ENCODE results near the gene CHIT1.

Gene CHIT1

DNA sequence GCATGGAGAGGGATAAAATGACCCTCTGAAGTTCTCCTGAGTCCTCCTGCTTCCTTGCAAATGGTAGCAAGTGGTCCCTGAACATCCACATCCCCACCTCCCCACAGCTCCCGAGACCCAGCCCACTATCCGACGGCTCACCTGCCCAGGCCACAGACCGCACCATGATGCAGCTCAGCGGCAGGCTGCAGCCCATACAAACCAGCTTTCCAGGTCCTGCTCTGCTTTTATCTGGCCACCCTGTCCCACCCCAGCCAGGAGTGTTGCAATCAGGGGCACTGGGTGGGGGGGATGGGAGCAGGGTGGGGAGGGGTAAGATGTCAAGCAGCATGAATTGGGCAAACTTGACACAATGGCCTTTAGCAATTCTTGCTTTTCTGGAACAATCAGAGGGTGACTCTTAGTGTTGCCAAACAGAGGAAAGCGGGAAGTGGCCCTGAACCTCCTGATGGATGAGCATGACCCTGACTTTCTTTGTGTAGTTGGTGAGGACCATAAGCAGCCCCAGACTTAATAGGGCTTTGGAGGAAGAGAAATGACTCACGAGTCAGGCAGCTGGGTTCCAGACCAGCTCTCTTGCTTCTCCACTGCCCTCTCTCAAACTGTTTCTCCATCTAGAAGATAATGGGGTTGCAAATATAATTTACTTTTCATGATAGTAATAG is at the start of gene CHIT1:
TSS of gene CHIT1 (minus strand) at position 203 of the 665 bp plus-strand sequence. CDS start at position 166, 37 bp downstream.
- in situ Hi-C loops (cut with HindIII; ENCODE audit: low sequenced_read_pairs) = no loop called here

DNA sequence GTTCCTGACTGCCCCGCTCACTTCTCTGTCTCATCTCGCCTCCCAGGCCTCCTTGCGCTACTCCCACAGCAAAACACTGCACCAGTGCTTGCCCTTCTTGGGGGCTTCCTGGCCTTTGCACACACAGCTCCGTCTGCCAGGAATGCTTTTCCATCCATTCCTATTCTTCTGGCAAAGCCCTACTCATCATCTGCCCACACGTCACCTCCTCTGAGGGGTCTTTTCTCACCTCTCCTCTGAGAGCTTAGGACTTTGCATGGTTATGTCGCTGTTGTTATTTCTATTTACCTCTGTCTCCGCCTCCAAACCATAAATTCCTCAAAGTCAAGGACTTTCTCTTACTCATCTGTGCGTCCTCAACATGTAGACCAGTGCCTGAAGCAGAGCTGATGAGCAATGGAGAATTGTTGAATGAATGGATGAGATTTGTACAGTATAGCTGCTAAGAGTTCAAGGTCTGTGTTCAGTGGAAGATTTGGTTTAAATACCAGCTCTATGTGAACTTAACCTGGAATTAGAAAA is 49.5 kb upstream of the CHIT1 start:
- in situ Hi-C loops (cut with HindIII; ENCODE audit: low sequenced_read_pairs) = no loop called here

DNA sequence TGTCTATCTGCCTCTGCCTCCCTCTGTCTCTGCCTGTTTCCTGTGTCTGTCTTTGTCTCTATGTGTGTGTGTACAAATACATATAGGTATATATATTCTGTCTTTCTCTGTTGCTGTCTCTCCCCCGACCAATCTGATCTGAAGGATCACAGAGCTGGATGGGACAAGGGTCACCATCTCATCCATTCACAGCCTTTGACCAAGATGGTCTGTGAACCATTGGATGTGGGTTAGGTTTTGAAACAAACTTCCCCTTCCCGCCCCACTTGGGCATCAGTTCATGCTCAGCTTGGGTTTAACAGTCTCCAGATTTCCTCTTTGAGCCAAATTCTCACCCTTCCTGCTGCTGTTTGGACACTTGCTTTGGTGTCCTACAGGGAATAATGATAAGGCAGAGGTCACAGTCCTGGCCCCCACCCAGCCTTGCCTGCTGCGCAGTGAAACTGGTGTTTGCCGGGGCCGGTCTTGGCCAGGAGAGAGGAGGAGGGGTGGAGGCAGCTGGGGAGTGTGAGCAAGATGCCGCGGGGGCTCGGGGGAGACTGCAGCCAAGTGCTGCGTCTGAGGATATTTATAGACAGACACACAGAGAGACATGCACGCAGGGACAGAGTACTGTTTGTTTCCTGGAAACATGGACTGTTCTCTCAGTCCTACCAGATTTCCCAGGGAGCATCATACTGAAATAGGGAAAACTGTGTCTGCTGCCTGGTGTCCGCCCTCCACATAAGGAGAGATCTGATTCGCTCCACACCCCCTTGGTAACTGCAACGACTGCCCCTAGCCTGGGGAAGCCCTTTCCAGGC is 48.8 kb upstream of the CHIT1 start:
- in situ Hi-C loops (cut with HindIII; ENCODE audit: low sequenced_read_pairs) = no loop called here

DNA sequence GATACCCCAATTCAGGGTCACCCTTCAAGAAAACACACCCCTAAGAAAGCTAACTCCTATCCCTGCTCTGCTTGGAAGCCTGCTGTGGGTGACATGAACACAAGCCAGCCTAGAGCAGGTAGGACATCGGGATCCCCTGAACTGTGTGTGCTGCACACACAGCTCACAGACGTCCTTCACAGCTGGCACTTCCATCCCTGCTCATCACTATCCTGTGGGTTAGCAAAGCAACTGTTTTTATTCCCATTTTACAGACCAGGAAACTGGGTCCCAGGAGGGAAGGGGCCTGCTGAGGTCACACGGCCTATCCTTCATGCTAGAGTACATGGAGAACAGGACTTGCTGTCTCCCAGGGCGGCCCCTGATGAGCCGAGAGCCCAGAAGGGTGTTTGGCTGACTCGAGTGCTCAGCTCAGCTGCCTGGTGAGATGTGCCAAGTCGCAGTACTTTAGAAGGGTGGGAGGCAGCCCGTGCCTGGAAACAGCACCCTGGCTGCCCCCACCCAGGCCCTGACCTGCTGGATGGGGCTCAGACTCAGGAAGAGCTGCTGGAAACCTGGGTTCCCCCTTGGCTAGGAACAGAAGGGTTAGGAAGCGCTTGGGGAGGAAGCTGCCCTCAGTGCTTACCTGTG is 47.6 kb upstream of the CHIT1 start:
- in situ Hi-C loops (cut with HindIII; ENCODE audit: low sequenced_read_pairs) = no loop called here

DNA sequence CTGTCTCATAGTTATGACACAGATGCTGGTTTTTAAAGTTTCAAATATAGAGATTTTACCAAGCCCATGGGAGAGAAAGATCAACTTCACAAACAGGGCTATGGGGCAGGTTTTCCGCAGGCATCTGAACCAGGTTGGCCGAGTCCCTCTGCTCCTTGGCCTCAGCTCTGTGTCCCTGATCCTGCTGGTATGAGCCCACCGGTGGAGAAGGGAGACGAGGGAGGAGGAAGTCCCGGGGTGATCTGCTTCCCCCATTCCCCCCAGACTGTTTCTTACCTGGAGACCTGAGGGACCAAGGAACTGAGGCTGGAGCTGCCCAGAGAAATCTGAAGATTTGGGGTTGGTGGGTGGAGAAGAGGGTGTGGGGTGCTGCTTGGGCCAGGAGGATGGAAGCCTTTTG is 46.9 kb upstream of the CHIT1 start:
- in situ Hi-C loops (cut with HindIII; ENCODE audit: low sequenced_read_pairs) = no loop called here

DNA sequence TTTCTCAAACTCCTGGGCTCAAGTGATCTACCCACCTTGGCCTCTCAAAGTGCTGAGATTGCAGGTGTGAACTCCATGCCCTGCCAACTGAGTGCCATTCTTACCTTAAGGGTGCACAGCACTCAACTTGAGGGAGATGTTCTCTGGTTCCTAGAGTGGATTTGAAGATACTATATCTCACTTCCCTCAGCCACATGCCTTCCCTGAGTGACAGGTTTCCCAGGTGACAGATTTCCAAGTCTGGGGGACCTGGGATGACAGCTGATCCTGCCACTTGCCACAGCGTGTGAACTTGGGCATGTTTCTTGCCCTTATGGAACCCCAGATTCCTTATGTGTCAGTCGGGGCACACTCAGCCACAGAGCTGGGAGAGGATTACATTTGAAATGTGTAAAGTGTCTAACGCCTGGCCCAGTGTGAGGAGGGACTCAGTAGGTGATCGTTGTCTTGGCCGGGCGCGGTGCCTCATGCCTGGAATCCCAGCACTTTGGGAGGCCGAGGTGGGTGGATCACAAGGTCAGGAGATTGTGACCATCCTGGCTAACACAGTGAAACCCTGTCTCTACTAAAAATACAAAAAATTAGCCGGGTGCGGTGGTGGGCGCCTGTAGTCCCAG is 46.3 kb upstream of the CHIT1 start:
- in situ Hi-C loops (cut with HindIII; ENCODE audit: low sequenced_read_pairs) = no loop called here

DNA sequence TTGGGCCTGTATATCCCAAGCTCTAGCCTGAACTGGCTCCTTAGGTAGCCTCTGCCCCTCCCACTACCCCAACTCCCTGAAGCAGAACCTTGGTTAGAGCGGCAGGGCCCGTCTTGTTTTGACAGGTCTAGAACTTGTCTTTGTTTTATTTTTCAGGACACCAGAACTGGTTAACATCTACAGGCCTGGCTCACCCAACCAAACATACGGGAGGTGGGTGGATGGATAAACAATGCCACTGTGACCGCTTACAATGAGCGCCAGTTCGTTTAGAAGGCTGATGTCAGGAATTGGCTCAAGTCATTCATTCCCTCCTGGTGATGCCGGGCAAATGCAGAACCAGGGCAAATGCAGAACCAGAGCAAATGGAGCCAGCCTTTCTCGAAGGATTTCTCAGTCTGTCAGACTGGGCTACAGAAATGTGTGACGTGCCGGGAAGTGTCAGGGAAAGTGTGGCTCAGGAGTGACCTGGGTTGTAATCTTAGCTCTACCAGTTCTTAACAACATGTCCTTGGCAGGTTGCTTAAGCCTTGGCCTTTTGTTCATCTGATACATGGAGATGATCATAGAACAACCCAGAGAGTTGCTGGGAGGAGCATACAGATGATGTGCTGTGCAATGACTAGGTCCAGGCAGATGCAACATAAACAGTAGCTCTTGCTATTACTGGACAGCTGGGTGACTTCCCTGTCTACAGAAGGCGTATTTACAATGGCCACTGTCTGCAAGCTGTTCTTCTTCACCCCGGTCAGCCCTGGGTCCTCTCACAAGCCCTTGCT is 45.3 kb upstream of the CHIT1 start:
- in situ Hi-C loops (cut with HindIII; ENCODE audit: low sequenced_read_pairs) = loop anchor here (25.0 kb wide), 2 partner anchors 163 to 212 kb away; no protein-coding TSS in a partner anchor

DNA sequence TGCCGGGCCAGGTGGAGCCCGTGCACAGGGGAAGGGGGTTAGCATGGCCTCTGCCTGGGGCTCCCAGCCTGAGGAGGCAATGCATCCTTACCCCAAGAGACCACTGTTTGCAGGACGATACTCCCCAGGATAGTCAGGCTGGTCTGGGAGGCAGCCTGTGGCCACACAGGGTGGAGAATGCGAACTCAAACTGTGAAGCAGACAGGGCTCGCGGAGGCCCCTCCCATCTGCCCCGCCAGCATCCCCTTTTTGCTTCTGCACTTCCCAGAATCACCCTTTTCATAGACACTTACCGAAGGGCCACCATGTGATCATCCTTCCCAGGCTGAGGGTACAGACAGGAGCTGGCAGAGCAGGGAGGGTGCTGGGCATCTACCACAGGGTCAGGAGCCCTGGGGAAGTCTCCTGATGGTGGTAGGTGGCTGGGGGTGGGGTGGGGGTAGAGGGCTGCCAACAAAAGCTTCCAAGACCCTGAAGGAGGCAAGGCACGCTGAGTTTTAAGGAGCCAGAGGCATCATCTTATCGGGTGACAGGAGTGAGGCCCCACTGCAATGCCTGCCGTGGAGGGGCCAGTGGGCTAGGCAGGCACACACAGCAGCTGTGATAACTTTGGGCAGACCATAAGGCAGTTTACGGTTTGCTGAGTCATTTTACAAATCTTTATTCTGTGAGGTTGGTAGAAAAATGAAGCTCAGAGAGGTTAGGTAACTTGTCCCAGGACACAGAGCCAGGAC is 44.6 kb upstream of the CHIT1 start:
- in situ Hi-C loops (cut with HindIII; ENCODE audit: low sequenced_read_pairs) = loop anchor here (25.0 kb wide), 2 partner anchors 163 to 212 kb away; no protein-coding TSS in a partner anchor

DNA sequence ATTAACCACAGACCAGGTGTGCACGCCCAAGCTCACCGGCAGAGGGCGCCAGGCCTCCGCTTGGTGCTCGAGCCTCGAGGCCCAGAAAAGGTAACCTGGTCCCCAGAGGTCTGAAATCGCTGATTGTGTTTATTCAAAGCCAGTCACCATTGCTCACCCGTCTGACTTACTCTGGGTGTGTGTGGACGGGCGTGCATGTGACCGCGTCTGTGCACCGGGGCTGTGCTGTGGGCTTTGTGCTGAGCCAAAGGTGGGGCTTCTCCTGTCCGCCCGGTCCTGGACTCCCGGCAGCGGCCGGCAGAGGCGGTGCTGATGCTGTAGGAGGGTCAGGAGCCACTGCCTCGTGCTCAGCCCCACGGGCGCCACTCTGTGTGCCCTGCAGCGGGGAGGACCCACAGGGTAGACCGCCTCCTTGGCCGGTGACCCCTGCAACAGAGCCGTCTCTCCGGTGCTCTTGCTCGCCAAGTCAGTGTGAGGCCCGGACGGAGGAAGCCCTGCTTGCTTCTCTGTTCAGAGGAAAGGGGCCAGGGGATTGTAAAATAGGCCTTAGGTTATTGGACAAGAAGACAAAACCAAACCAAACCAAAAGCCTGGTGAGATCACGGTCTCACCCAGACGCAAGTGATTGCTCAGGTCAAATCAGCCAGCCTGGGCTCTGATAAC is 43.9 kb upstream of the CHIT1 start:
- in situ Hi-C loops (cut with HindIII; ENCODE audit: low sequenced_read_pairs) = loop anchor here (25.0 kb wide), 2 partner anchors 164 to 211 kb away; no protein-coding TSS in a partner anchor

DNA sequence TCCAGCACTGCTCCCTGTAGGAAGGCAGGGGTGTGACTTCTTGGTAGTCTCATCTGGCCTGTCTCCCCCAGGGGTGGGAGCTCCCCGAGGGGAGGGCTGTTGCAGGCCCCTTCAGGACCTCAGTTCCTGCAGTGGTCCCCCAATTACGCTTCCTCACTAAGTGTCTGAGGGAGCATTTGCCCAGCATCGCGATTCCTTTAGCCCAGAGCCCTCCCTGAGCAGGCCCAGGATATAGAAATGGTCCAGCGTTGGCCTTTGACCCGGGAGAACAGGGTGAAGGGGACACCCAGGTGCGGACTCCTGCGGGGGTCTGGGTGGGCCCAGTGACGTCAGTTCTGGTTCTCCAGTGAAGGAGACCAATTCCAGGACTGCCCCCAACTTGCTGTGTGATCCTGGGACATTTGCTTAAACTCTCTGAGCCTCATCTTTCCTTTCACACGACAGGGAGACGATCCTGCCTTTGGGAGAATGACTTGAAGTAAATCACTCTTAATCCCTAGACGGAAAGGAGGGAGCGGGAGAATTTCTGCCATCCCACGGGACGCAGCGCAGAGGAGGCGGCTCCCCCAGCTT is 43.2 kb upstream of the CHIT1 start:
- in situ Hi-C loops (cut with HindIII; ENCODE audit: low sequenced_read_pairs) = loop anchor here (25.0 kb wide), 2 partner anchors 165 to 210 kb away; no protein-coding TSS in a partner anchor

DNA sequence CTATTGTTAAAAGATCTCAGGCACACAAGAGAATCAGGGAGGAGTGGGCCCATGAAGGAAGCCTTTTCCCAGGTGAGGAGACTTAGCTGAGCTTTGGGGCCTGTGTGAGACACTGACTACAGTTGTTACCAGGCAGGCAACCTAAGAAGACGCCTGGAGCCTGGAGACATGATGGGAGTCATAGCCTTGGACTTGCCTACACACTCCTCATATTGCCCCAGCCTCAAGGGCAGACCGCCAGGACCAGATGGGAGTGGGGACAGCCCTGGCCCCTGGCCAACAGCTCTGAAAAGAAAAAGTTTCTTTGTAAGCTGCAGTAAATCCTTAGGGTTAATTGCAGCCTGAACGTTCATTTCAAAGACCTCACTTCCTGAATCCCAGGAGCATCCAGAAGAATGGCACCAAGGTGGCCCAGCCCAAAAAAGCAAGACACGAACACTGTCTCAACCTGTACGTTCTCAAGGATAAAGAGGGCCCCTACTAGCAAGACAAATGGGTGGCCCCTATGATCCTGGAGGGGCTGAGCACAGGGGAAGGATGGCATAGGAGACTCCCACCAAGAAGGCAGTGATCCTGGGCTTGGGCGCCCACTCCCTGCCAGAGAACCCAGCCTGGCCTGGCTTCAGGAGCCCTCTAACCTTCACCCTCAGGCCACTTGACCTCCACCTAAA is 42.6 kb upstream of the CHIT1 start:
- in situ Hi-C loops (cut with HindIII; ENCODE audit: low sequenced_read_pairs) = loop anchor here (25.0 kb wide), 2 partner anchors 165 to 210 kb away; no protein-coding TSS in a partner anchor

DNA sequence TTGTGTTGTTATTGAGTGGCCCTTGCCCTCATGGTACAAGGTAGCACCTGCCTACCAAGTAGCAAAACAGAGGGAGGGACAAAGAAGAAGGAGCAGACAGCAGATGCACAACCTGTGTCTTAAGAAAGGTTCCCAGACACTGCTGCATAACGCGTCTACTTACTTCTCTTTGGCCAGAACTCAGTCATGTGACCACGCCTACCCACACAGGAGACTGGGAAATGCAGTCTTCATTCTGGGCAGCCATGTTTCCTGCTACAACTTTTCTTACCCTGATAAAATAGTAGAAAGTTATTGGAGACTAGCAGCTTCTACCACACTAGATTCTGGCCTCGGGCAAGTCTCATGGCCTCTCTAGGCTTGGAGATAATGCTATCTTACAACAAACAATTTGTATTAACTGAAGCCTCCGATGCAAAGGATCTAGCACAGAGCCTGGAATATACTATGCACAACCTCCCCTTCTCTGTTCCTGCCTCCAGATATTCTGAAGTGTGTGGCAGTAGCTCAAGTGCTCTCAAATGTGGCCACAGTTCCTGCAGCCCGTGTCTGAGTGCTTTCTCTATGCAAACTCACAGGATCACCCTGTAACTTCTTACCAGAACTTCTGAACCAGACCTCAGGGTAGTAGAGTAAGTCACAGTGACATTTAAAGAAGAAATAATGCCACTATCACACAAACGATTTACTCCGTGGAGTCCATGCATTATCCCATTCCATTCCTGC is 41.7 kb upstream of the CHIT1 start:
- in situ Hi-C loops (cut with HindIII; ENCODE audit: low sequenced_read_pairs) = loop anchor here (25.0 kb wide), 2 partner anchors 166 to 209 kb away; no protein-coding TSS in a partner anchor

DNA sequence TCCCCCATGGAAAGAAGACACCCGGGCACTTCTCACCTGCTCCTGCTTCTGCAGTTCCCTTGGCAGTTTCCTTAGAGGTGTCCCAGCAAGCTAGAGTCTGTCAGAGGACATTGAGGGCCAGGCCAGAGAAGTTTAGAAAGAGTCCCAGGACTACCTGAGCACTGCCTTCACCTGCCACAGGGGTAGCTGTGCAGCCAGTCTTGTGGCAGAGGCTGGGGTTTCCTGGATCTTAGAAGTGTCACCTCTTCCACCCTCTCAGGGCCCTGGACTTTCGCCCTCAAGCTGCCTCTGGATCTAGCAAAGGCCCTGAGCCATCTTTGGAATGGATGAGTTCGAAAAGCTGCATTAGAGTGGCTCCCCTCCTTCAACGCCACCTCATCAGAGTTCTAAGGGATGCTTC is 41.0 kb upstream of the CHIT1 start:
- in situ Hi-C loops (cut with HindIII; ENCODE audit: low sequenced_read_pairs) = loop anchor here (25.0 kb wide), 2 partner anchors 167 to 208 kb away; no protein-coding TSS in a partner anchor

DNA sequence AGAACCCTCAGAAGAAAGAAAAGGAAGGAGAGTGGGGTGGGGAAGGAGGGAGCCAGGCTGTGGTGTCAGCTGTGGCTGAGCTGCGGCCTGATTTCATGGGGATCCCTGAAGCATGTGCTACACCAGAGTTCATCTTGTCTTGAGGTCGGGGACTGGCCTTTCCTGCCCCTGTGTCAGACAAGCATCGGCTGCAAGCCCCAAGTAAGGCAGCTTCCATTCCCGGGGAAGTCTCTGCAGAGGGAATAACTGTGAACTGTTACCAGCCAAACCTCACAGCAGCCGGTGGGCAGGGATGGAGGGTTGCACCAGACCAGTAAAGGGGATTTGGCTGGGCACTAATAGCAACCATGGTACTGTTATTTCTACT is 40.2 kb upstream of the CHIT1 start:
- in situ Hi-C loops (cut with HindIII; ENCODE audit: low sequenced_read_pairs) = loop anchor here (25.0 kb wide), 2 partner anchors 168 to 207 kb away; no protein-coding TSS in a partner anchor

DNA sequence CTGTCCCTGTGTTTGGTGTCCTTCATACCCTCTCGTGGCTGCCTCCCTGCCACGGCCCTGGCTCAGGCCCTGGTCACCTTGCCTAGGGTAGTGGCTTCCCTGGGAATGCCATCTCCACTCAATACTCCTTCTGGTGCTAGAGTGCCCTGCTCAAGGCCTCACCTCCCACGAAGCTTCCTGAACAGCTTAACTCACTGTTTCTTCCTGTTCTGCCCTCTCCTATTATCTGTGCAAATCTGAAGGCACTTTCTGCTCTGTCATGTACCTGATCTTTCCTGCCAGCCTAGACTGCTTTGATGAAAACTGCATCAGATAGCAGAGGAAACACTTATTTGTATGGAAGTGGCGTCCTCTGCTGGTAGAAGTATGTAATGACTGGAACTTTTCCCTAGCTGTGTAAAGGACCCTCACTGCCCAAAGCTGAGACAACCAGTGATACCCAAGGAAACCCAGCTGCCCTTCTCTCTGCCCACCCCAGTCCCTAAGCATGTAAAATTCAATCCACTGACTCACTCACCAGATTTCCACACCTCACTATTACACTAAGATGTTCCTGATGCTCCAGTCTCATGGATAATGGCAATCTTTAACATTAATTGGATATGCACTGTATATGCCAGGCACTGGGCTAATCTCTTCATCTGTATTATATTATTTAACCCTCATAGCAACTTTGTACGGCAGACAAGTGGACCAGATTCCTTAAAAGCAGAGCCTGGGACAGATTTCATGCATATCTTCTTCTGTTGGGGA is 39.6 kb upstream of the CHIT1 start:
- in situ Hi-C loops (cut with HindIII; ENCODE audit: low sequenced_read_pairs) = loop anchor here (25.0 kb wide), 2 partner anchors 168 to 207 kb away; no protein-coding TSS in a partner anchor

DNA sequence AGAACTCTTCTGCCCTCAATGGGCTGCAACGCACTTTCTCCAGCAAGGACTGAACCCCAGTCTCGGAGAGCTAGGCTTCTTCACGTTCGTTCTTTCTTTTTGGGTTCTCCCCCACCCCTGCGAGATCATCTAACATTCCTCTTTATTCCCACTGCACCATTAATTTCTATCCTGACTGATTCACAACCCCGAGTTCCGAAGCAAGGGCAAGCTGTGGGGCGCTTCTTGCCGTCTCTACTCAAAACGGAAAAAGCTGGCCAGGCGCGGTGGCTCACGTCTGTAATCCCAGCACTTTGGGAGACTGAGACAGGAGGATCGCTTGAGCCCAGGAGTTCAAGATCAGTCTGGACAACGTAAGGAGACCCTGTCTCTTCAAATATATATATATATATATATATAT is 38.4 kb upstream of the CHIT1 start:
- in situ Hi-C loops (cut with HindIII; ENCODE audit: low sequenced_read_pairs) = loop anchor here (25.0 kb wide), 2 partner anchors 169 to 206 kb away; no protein-coding TSS in a partner anchor

Data from DLD1 (cell line).